Activated CD4-positive, alpha-beta T cell treated with anti-CD3 and anti-CD28 coated beads, Interleukin-2, Interleukin-4, amounts not matched to agents 100 ng/mL and 50 ng/mL, durations not matched to agents 16 hours and 8 hours (primary cell): ENCODE results near the gene C6orf89.
"Not testable (repeated sequence)": the region's sequence is repeated elsewhere in the genome, so short reads cannot be mapped to it uniquely, and the experiment has no call there.

Experiments used
- DNase-seq: peaks from one replicate; pipeline ENCODE4 v3.0.0-alpha.2; 2020; ENCODE audit warnings: low spot score

The C6orf89 gene

GRCh38 chr6:36924131-36924530 lies 38.4 kb downstream of the C6orf89 start:
- peak; percentile 4 for DNase-seq

- no peak for DNase-seq
These were observed 39.1 kb downstream of the C6orf89 start for GRCh38 chr6:36924778-36925374.

- peak; percentile 32 for DNase-seq
These were observed 40.1 kb downstream of the C6orf89 start for GRCh38 chr6:36925809-36926208.

GRCh38 chr6:36926708-36927513 lies 41.2 kb downstream of the C6orf89 start:
- peak; percentile 51 for DNase-seq

GRCh38 chr6:36927691-36928546 lies 42.2 kb downstream of the C6orf89 start:
- DNase-seq: no peak

- DNase-seq: no peak
These were observed 42.8 kb downstream of the C6orf89 start for GRCh38 chr6:36928547-36928918.

GRCh38 chr6:36929152-36929551 lies 43.4 kb downstream of the C6orf89 start:
- no peak for DNase-seq

- DNase-seq: no peak
These were observed 43.9 kb downstream of the C6orf89 start for GRCh38 chr6:36929607-36930006.

GRCh38 chr6:36930483-36930882 lies 44.7 kb downstream of the C6orf89 start:
- no peak for DNase-seq

- no peak for DNase-seq
These were observed 47.4 kb downstream of the C6orf89 start for GRCh38 chr6:36933102-36933501.

GRCh38 chr6:36933519-36933918 lies 47.8 kb downstream of the C6orf89 start:
- no peak for DNase-seq

- DNase-seq: no peak
These were observed 49.1 kb downstream of the C6orf89 start for GRCh38 chr6:36934901-36935300.

GRCh38 chr6:36936824-36937223 lies 51.1 kb downstream of the C6orf89 start:
- DNase-seq: no peak

GRCh38 chr6:36937896-36938295 lies 52.1 kb downstream of the C6orf89 start:
- no peak for DNase-seq

- DNase-seq: no peak
These were observed 52.8 kb downstream of the C6orf89 start for GRCh38 chr6:36938536-36938935.

- not testable (repeated sequence) for DNase-seq
These were observed 53.3 kb downstream of the C6orf89 start for GRCh38 chr6:36939005-36939404.

GRCh38 chr6:36940027-36940426 lies 54.3 kb downstream of the C6orf89 start:
- DNase-seq: no peak

- DNase-seq: not testable (repeated sequence)
These were observed 55.8 kb downstream of the C6orf89 start for GRCh38 chr6:36941561-36941960.

GRCh38 chr6:36942329-36942728 lies 56.6 kb downstream of the C6orf89 start:
- not testable (repeated sequence) for DNase-seq

GRCh38 chr6:36944650-36945049 lies 58.9 kb downstream of the C6orf89 start:
- DNase-seq: no peak

- DNase-seq: no peak
These were observed 59.5 kb downstream of the C6orf89 start for GRCh38 chr6:36945301-36945700.

GRCh38 chr6:36946526-36946925 lies 60.8 kb downstream of the C6orf89 start:
- no peak for DNase-seq
